Femur (tissue), 1 donor: ENCODE measurements around the gene PC.
A peak's percentile ranks its signal among the peaks of the same experiment; 100 is the strongest.
"Not testable (repeated sequence)": the region's sequence is repeated elsewhere in the genome, so short reads cannot be mapped to it uniquely, and the experiment has no call there.

Experiments
- DNase-seq: peaks from one replicate; pipeline ENCODE4 v3.0.0-alpha.2; 2017

PC gene, protein sequence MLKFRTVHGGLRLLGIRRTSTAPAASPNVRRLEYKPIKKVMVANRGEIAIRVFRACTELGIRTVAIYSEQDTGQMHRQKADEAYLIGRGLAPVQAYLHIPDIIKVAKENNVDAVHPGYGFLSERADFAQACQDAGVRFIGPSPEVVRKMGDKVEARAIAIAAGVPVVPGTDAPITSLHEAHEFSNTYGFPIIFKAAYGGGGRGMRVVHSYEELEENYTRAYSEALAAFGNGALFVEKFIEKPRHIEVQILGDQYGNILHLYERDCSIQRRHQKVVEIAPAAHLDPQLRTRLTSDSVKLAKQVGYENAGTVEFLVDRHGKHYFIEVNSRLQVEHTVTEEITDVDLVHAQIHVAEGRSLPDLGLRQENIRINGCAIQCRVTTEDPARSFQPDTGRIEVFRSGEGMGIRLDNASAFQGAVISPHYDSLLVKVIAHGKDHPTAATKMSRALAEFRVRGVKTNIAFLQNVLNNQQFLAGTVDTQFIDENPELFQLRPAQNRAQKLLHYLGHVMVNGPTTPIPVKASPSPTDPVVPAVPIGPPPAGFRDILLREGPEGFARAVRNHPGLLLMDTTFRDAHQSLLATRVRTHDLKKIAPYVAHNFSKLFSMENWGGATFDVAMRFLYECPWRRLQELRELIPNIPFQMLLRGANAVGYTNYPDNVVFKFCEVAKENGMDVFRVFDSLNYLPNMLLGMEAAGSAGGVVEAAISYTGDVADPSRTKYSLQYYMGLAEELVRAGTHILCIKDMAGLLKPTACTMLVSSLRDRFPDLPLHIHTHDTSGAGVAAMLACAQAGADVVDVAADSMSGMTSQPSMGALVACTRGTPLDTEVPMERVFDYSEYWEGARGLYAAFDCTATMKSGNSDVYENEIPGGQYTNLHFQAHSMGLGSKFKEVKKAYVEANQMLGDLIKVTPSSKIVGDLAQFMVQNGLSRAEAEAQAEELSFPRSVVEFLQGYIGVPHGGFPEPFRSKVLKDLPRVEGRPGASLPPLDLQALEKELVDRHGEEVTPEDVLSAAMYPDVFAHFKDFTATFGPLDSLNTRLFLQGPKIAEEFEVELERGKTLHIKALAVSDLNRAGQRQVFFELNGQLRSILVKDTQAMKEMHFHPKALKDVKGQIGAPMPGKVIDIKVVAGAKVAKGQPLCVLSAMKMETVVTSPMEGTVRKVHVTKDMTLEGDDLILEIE

DNA sequence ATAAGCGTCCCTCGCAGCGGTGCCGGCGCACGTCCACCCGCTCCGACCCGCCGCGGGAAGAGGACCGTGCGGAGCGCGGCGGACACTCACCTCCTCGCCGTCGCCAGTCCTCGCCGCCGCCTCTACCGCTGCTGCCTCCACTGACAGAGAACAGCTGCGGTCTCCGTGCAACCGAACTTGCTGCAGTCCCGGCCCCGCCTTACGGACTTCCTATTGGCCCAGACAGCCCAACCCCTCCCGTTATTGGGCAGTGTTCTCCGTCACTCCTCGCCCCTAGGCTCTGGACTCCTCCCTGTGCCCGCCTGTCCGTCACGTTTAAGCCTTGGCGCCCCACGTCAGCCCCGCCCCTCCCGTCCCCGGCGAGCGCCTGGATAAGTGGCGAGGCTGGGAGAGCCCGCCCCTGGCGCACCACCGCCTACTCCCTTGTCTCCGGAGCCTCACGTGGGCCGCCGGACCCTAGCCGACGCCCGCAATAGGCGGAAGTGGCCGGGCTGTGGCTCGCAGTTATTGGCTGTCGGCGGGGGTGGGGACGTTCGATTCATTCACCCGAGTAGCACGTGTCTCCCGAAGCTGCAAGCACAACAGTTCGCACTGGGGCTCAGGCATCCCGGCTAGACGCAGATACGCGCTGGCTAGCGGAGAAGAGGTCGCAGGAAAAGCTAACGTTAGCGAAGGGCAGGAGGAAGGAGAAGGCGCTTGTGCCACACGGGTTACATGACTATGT, at the start of gene PC:
TSS of gene PC (minus strand) at position 152 of the 724 bp plus-strand sequence. CDS start 86,224 bp downstream, outside the sequence.
- DNase-seq = peak; percentile 100

DNA sequence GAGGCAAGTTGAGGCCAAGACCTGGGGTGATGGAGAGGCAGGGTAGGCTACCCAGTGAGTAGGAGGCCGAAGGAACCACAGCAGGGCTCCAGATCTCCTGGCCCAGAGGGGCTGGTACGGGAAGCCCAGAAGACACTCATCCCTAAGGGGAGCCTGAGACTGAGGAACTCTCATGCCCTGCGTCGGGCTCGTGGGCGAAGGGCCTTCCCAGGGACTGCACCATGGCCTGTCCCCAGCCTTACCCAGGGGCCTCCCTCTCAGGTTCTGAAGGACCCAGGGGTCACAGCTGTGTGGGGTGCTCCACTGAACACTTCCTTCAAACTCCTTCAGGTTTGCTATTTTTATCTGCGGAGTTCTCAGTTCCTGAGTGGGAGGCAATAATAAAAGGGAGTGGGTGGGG, 48.9 kb upstream of the PC start:
- no peak for DNase-seq

DNA sequence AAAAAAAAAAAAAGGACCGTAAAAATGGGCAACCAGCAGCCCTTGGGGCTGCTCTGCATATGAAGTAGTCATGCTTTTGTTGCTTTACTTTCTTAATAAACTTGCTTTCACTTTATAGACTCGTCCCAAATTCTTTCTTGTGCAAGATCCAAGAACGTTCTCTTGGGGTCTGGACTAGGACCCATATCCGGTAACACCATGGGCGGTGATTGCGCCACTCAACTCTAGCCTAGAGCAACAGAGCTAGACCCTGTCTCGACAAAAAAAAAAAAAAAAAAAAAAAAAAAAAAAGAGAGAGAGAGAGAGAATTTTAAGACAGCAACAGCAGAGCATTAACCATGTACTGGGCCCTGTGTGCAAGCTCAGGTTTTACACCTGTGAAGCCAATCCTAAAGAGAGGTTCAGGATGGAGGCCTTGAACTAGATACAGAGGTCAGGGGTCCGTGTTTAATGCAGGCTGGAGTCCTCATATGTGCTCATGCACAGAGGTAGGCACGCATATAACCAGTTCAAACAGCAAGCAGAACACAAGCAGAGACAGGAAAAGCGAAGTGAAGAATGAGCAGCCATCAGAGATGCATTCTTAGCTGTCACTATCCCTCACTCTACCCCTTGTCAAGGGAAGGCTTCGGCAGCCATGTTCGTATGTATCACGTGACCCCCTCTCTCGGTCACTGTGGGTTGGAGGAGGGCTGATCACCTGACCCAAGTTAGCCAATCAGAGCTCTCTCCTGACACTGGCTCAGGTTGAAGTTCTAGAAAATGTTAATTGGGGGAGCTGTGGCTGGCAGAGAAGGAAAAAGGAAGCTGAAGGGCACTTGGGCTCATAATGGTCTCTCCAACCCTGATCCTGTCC, 48.1 kb upstream of the PC start:
- DNase-seq = no peak

DNA sequence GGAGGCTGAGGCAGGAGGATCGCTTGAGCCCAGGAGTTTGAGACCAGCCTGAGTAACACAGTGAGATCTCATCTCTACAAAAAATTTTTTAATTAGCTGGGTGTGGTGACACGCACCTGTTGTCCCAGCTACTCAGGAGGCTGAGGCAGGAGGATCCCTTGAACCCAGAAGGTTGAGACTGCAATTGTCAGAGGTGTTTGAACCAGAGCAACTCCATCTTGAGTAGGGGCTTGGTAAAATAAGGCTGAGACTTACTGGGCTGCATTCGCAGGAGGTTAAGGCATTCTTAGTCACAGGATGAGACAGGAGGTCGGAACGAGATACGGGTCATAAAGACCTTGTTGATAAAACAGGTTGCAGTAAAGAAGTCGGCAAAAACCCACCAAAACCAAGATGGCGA, 47.0 kb upstream of the PC start:
- not testable (repeated sequence) for DNase-seq

DNA sequence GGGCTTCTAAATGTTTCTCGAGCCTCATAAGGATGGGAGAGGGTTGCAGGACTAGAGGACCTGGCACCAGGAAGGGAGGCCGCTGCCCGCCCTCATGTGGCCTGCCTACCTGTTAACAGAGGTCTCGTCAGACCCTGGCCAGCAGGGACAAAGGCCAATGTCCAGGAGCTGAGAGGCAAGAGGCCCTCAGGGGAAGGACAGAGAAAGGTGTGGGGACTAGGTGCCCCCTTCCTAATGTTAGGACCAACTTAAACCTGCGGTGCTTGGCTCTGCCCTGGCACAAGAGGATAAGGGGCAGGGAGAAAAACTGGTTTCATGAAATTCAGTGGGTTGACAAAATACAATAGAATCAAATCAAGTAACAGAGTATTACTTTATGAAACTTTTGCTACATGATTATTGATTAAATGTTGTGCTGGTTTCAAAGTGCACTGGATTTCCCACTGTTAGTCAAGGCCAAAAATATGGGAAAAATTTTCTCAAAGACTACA, 44.8 kb upstream of the PC start:
- no peak for DNase-seq

DNA sequence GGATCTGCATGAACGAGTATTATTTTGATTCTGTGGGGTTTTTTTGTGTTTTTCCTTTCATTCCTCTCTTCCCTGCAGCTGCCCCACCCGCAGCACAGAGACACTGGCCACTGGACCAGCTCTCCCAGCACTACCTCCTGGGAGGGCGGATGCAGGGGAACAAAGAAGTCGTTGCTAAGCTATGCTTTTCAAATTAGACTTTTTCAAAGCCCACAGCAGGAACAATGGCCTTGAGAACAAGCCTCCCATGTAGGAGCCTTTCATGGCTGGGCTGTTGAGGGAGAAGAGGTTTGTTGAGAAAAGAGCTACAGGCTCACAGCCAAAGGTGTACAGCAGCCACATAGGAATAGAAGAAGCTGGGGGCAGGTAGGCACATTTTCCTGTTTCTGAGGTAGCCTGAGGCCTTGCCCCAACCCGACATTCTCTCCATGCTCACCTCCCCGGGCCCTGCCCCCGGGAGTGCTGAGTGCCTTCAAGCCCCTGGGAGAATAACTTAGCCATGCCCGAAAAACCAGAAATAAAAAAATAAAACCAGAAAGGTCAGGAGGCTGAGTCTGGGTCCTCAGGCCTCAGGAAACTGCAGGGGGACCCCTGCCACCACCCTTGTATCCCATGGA, 44.2 kb upstream of the PC start:
- no peak for DNase-seq

DNA sequence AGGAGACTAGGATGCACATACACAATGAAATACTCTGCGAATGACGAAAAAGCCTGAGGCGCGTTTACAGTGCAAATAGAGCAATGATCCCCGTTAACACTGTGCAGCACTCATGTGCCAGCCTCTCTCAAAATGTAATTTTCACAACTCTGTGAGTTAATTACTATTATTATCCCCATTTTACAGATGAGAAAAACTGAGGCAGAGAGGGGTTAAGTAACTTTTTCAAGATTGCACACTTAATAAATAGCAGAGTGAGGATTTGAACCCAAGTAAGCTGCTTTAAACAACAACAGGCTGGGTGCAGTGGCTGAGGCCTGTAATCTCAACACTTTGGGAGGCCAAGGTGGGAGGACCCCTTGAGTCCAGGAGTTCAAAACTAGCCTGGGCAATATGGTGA, 43.1 kb upstream of the PC start:
- DNase-seq = no peak

DNA sequence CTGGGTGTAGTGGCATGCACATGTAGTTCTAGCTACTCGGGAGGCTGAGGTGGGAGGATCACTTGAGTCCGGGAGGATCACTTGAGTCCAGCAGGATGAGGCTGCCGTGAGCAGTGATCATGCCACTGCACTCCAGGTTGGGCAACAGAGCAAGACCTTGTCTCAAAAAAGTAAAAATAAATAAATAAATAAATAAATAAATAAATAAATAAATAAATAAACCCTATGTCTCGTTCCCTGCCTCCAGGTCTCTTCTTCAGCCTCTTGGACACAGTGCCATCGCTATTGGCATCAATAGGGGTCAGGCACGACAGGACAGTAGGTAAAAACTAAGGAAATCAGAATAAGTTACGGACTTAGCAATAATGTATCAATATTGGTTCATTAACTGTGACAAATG, 41.4 kb upstream of the PC start:
- DNase-seq = no peak

DNA sequence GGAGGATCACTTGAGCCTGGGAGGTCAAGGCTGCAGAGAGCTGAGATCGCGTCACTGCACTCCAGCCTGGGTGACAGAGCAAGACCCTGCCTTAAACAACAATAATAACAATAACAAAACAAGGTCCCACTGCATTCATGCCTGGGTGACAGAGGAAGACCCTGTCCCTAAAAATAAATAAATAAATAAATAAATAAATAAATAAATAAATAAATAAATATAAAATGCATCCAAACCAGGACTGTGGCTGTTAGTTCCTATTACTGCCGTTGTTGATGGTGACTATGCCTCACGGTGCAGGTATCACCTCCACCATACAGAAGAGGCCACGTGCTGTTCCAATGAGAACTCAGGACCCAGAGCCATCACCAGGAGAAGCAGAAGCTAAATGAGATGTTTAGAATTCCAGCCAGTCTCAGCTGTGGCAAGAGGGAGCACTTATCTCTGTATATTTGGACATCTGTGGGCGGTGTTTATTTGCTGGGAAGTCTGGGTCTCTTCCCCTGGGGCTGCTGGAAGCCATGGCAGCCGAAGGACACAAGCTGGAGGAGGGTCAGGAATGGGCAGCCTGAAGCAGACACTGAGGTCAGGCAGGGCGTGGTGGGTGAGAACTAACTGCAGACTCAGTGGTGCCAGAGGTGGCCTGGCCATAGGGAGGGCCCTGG, 38.6 kb upstream of the PC start:
- DNase-seq = peak; percentile 51

DNA sequence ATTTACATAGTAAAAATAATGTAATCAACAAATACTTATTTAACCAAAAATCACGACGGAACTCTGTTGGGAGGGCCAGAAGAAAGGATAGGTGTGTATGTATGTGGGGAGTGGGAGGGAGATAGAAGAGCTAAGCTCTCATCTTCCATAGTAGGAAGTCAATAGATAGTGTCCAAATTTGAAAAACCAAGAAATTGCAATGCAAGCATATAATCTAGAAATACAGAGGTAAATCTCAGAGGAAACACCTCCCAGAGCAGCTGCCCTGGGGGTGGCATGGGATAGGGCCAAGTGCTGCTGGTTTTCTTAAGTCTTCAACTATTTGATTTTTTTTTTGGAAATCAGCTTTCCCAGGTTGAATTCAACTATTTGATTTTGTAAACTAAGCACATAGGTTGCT, 33.9 kb upstream of the PC start:
- DNase-seq = no peak

DNA sequence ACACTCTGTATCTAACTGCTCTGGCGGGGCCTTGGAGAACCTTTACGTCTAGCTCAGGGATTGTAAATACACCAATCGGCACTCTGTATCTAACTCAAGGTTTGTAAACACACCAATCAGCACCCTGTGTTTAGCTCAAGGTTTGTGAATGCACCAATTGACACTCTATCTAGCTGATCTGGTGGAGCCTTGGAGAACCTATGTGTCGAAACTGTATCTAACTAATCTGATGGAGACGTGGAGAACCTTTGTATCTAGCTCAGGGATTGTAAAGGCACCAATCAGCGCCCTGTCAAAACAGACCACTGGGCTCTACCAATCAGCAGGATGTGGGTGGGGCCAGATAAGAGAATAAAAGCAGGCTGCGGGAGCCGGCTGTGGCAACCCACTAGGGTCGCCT, 31.2 kb upstream of the PC start:
- not testable (repeated sequence) for DNase-seq

DNA sequence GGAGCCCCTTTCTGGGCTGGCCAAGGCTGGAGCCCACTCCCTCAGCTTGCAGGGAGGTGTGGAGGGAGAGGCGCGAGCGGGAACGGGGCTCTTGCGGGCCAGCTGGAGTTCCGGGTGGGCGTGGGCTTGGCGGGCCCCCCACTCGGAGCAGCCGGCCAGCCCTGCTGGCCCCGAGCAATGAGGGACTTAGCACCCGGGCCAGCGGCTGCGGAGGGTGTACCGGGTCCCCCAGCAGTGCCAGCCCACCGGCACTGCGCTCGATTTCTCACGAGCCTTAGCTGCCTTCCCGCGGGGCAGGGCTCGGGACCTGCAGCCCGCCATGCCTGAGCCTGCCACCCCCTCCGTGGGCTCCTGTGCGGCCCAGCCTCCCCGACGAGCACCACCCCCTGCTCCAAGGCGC, 30.6 kb upstream of the PC start:
- not testable (repeated sequence) for DNase-seq

DNA sequence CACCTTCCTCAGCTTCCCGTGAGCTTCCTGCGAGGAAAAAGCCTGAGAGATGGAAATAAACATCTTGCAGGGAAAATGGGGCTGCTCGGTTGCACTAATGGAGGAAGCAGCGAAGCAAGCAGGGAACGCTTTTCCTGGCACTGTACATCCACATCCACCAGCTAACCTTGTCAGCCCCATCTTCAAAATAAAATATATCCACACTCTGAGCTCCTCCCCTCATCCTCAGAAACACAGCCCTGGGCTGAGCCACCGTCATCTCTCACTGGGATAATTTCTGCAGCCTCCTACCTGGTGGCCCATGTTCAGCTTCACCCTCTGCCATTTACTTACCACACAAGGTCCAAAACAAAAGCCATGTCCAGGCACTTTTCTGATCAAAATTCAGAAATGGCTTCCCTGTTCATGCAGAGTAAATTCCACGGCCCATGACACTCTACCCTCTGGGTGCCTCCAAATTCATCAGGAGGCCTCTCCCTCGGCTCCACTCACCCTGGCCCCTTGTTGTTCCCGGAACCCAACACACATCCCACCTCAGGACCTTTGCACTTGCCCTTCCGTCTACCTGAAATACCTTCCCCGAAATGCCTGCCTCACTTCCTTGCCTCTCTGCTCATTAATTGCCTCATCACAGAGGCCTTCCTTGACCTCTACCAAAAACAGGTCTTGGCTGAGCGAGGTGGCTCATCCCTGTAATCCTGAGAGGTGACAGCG, 29.9 kb upstream of the PC start:
- no peak for DNase-seq

DNA sequence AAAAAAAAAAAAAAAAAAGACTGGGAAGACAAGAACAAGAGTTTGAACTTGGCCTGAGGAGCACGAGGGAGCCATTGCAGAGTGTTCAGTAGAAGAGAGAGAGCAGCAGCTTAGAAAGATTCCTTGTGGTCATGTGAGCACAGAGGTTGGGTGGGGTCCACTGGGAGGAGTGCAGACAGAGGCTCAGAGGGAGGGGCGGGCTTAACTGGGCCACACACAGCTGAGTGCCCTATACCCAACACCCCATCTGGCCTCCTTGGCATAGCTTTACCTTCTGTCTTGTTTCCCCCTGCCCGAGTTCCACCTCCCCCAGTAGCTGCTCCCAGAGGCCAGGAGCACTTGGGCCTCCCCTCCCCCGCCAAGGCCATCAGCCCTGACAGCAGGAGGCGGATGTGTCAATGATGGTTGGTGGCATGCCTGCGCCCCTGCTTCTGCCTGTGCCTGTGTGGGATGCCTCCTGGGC, 29.0 kb upstream of the PC start:
- DNase-seq = no peak

DNA sequence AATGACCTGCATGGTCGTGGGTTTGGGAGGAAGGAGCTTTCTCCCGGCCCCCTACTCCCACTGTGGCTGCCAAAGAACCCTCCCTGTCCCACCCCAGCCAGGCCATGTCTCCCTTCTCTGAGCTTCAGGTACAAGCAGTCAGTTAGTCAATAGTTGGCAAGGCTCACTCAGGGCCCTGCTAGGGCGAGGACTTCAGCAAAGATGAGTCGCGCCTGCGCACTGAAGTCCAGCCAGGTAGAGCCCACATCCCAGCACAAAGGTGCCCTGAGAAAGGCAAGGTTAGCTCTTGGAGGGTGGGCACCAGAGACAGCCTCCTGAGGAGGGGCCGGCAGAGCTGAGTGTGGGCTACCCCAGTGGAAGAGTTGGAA, 28.0 kb upstream of the PC start:
- no peak for DNase-seq

DNA sequence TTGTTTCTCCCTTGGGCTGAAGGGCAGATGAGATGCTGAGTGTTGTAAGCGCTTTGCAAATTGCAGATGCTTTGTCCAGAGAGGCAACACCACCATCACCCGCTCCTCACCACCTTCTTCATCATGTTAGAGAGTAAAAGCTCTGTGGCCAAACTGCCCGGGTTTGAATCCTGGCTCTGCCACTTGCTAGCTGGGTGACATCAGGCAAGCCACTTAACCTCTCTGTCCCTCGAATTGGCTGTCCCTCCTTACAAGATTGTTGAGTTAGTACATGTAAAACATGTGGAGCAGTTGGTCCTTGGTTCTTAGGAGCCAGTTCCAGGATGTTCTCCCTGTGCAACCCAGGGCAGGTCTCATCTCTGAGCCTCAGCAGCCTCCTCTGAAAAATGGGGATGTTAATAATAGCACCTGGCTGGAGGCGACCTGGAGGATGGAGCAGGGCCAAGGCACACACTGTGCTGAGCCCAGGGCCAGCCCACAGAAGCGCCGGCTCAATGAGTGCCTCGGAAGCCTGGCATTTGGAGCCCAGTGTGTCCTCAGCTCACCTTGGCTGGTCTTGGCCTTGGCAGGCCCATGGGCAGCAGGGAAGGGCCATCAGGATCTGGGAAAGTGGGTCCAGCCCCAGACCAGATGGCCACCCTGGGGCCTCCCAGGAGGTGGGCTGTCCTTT, 27.5 kb upstream of the PC start:
- DNase-seq = no peak

DNA sequence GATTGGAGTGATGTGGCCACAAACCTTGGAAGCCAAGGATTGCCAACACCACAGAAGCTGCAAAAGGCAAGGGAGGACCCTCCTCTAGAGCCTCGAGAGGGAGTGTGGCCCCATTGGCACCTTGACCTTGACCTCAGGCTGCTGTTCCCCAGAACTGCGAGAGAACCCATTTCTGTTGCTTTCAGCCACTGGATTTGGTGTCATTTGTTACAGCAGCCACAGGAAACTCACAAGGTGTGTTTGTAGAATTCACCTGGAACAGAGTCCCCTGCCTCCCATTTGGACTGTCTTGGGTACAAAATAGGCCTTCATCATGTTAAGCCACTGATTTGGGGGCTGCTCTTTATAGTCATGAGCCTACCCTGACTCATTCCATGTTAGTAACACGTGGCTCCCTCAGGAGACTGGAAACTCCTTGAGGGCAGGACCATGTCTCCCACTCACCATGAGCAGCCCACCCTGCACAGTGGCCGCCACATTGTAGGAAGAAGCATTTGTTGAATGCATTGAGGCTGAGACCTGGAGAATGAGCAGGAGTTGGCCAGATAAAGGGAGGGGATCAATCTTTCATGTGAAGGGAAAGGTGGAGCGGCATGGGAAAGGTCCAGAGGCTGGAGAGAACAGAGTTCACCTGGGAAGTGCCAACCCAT, 25.2 kb upstream of the PC start:
- DNase-seq = no peak

DNA sequence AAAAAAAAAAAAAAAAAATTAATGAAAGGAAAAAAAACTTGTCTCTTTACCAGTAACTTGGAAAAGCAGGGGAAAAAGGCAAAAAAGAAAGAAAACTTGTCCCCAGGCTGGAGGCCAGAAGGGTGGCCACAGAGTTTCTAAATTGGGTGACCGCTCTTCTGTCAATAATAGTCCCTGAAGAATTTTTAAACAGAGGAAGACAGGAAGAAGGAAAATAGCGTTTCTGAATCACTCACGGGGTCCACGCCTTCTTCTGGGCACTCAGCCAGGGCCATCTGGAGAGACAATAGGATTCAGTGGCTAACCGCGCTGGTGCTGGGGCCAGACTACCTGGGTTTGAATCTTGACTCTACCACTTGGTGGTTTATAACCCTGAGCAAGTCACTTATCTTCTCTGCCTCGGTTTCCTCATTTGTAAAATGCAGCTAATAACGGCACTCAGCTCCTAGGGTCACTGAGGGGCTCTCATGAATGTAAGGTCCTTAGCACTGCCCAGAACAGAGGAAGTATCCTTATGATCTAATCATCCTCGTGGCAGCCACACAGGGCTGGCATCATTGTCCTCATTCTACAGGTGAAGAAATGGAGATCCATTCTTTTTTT, 23.9 kb upstream of the PC start:
- peak; percentile 89 for DNase-seq
